Measurements from ENCODE around the gene SLC12A7.

SLC12A7 gene

DNA sequence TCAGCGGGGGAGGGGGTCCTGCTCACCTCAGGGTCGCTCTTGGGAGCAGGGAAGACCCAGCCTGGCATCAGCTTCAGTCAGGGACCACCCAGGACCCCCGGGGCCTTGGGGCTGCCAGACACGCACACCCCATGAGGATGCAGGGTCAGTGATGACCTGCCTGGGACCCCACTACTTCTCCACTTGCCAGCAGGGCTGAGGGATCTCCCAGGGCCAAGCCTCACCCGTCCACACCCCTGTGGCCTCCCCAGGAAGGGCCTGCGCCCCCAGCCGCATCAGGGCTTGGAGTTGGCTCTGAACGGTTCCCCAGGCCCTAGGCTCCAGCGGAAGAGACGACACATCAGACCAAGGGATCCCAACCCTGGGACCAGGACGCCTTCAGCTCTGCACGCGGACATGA lies 33.7 kb downstream of the SLC12A7 start:
- no peak for FAIRE-seq
- DNase-seq (ENCODE audit: insufficient read length): no peak
- no peak for TF ChIP-seq TAF1 (IDR thresholded peaks at IDR 0.05; ENCODE audit: borderline replicate concordance, low read depth, low read length)
- TF ChIP-seq POLR2AphosphoS5 (IDR thresholded peaks at IDR 0.05; ENCODE audit: low read depth, low read length): no peak
- TF ChIP-seq POLR2A (IDR thresholded peaks at IDR 0.05; ENCODE audit: low read depth, low read length): no peak

- no peak for DNase-seq (ENCODE audit: insufficient read length)
- FAIRE-seq: no peak
- TF ChIP-seq POLR2AphosphoS5 (IDR thresholded peaks at IDR 0.05; ENCODE audit: low read depth, low read length): no peak
- TF ChIP-seq POLR2A (IDR thresholded peaks at IDR 0.05; ENCODE audit: low read depth, low read length): no peak
- TF ChIP-seq TAF1 (IDR thresholded peaks at IDR 0.05; ENCODE audit: borderline replicate concordance, low read depth, low read length): no peak
Measured at GRCh38 chr5:1077491-1078020, 34.3 kb downstream of the SLC12A7 start.

- no peak for DNase-seq (ENCODE audit: insufficient read length)
- FAIRE-seq: no peak
- TF ChIP-seq POLR2AphosphoS5 (IDR thresholded peaks at IDR 0.05; ENCODE audit: low read depth, low read length) (no peak), POLR2A (IDR thresholded peaks at IDR 0.05; ENCODE audit: low read depth, low read length) (no peak), TAF1 (IDR thresholded peaks at IDR 0.05; ENCODE audit: borderline replicate concordance, low read depth, low read length) (no peak)
Measured at GRCh38 chr5:1077026-1077425, 34.8 kb downstream of the SLC12A7 start.

DNA sequence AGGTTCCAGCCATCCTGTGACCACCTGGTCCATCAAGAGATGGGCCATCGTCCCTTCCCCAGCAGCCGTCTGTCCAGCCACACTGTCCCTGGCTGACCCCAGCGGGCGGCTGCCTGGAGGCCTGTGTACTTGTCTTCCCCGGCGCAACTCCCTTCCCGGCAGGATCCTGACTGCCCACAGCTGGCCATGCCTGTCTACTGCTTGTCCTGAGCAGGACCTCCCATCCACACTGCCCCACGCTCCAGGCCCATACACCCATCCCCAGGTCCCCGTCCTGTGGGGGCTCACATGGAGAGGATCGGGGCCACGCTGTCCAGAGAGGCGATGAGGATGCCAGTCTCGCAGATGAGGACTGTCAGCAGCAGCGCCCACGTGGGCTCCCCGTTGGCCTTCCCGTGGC lies 35.5 kb downstream of the SLC12A7 start:
- no peak for FAIRE-seq
- TF ChIP-seq TAF1 (IDR thresholded peaks at IDR 0.05; ENCODE audit: borderline replicate concordance, low read depth, low read length): no peak
- no peak for TF ChIP-seq POLR2AphosphoS5 (IDR thresholded peaks at IDR 0.05; ENCODE audit: low read depth, low read length)
- no peak for TF ChIP-seq POLR2A (IDR thresholded peaks at IDR 0.05; ENCODE audit: low read depth, low read length)
- DNase-seq (ENCODE audit: insufficient read length): no peak

GRCh38 chr5:1075931-1076330 lies 35.9 kb downstream of the SLC12A7 start:
- no peak for DNase-seq (ENCODE audit: insufficient read length)
- no peak for FAIRE-seq
- TF ChIP-seq TAF1 (IDR thresholded peaks at IDR 0.05; ENCODE audit: borderline replicate concordance, low read depth, low read length) (no peak), POLR2AphosphoS5 (IDR thresholded peaks at IDR 0.05; ENCODE audit: low read depth, low read length) (no peak), POLR2A (IDR thresholded peaks at IDR 0.05; ENCODE audit: low read depth, low read length) (no peak)

- DNase-seq (ENCODE audit: insufficient read length) (no peak), FAIRE-seq (no peak)
- TF ChIP-seq POLR2A (IDR thresholded peaks at IDR 0.05; ENCODE audit: low read depth, low read length) (no peak), TAF1 (IDR thresholded peaks at IDR 0.05; ENCODE audit: borderline replicate concordance, low read depth, low read length) (no peak)
Measured at GRCh38 chr5:1075555-1075881, 36.3 kb downstream of the SLC12A7 start.

GRCh38 chr5:1074816-1075554 lies 36.9 kb downstream of the SLC12A7 start:
- DNase-seq (ENCODE audit: insufficient read length) (no peak), FAIRE-seq (no peak)
- TF ChIP-seq POLR2AphosphoS5 (IDR thresholded peaks at IDR 0.05; ENCODE audit: low read depth, low read length): no peak
- no peak for TF ChIP-seq TAF1 (IDR thresholded peaks at IDR 0.05; ENCODE audit: borderline replicate concordance, low read depth, low read length)
- no peak for TF ChIP-seq POLR2A (IDR thresholded peaks at IDR 0.05; ENCODE audit: low read depth, low read length)

DNA sequence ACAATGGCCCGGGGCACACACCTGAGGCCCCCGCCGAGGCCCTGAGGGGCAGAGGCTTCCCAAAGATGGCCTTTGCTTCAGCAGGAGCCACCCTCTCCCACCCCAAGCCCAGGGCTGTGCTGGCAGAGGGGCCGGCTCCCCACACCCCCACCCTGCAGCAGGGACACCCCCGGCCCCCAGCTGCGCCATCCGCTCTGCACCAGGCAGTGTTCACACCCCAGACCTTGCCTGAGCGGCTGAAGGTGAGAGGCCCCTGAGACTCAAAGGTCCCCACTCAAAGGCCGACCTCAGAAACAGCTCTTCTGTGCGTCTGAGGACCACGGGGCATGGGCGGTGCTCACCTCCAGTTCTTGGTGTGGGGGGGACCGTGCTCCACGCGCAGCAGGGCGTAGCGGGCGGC lies 37.6 kb downstream of the SLC12A7 start:
- no peak for FAIRE-seq
- no peak for TF ChIP-seq POLR2AphosphoS5 (IDR thresholded peaks at IDR 0.05; ENCODE audit: low read depth, low read length)
- TF ChIP-seq TAF1 (IDR thresholded peaks at IDR 0.05; ENCODE audit: borderline replicate concordance, low read depth, low read length): no peak
- DNase-seq (ENCODE audit: insufficient read length): no peak

GRCh38 chr5:1073239-1074102 lies 38.4 kb downstream of the SLC12A7 start:
- no peak for FAIRE-seq
- TF ChIP-seq POLR2A (IDR thresholded peaks at IDR 0.05; ENCODE audit: low read depth, low read length) (no peak), POLR2AphosphoS5 (IDR thresholded peaks at IDR 0.05; ENCODE audit: low read depth, low read length) (no peak), TAF1 (IDR thresholded peaks at IDR 0.05; ENCODE audit: borderline replicate concordance, low read depth, low read length) (no peak)

DNA sequence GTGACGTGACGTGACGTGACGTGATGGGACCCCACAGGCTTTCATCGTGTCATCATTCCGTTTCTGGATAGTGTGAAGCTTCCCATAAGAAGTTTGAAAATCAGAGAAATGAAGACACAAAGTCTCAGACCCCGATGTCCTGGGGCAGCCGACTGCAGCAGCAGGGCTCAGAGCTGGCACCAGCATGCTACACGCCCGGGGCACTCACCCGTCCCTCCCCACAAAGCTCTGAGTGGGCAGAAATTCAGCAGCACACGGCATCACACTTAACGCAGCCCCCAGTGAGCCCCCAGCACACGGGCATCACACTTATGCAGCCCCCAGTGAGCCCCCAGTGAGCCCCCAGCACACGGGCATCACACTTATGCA lies 42.2 kb downstream of the SLC12A7 start:
- TF ChIP-seq POLR2A (IDR thresholded peaks at IDR 0.05; ENCODE audit: low read depth, low read length): no peak
- TF ChIP-seq POLR2AphosphoS5 (IDR thresholded peaks at IDR 0.05; ENCODE audit: low read depth, low read length): no peak
- no peak for TF ChIP-seq TAF1 (IDR thresholded peaks at IDR 0.05; ENCODE audit: borderline replicate concordance, low read depth, low read length)
- no peak for FAIRE-seq
- no peak for DNase-seq (ENCODE audit: insufficient read length)

More at GRCh38 chr5:1073239-1074102, 38.4 kb downstream of the SLC12A7 start:
- no peak for DNase-seq (ENCODE audit: insufficient read length)

- FAIRE-seq (no peak), DNase-seq (ENCODE audit: insufficient read length) (no peak)
- TF ChIP-seq POLR2A (IDR thresholded peaks at IDR 0.05; ENCODE audit: low read depth, low read length) (no peak), TAF1 (IDR thresholded peaks at IDR 0.05; ENCODE audit: borderline replicate concordance, low read depth, low read length) (no peak), POLR2AphosphoS5 (IDR thresholded peaks at IDR 0.05; ENCODE audit: low read depth, low read length) (no peak)
Measured at GRCh38 chr5:1068895-1069719, 42.8 kb downstream of the SLC12A7 start.
